ENCODE results near the gene N4BP2L2. TPM values are rescaled to one million over a fixed set of nuclear protein-coding genes. Genes with fewer than 3 reads are reported as not detected.

The N4BP2L2 gene
- total RNA-seq, 2 experiments from 2014 or later = 57.5 to 76.3 TPM

DNA sequence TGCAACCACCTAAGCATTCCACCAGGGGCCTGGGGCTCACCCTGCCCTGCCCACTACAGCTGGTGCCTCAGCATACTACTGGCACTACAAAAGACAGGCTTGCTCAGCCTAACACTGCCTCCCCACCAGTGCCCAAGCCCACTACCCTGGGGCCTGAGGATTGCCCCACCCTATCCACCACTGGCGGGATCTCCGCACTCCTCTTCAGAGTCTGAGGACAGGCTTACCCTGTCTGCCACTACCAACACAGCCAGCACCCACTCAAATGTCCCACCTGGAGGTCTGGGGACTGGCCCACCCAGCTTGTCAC, 83.0 kb downstream of the N4BP2L2 start:
- intact Hi-C loops (cut with micrococcal nuclease; ENCODE audit: unreplicated experiment) = no loop called here
- POLR2A ChIA-PET = no interaction called here

GRCh38 chr13:32454886-32455593, 83.6 kb downstream of the N4BP2L2 start:
- TF ChIP-seq, protein P1, sequence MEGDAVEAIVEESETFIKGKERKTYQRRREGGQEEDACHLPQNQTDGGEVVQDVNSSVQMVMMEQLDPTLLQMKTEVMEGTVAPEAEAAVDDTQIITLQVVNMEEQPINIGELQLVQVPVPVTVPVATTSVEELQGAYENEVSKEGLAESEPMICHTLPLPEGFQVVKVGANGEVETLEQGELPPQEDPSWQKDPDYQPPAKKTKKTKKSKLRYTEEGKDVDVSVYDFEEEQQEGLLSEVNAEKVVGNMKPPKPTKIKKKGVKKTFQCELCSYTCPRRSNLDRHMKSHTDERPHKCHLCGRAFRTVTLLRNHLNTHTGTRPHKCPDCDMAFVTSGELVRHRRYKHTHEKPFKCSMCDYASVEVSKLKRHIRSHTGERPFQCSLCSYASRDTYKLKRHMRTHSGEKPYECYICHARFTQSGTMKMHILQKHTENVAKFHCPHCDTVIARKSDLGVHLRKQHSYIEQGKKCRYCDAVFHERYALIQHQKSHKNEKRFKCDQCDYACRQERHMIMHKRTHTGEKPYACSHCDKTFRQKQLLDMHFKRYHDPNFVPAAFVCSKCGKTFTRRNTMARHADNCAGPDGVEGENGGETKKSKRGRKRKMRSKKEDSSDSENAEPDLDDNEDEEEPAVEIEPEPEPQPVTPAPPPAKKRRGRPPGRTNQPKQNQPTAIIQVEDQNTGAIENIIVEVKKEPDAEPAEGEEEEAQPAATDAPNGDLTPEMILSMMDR (conservative IDR thresholded peaks at IDR 0.05; ENCODE audit: low read length) = no peak
- TF ChIP-seq EZH2phosphoT487 (IDR thresholded peaks at IDR 0.05; ENCODE audit: borderline replicate concordance, low read depth, low read length) = no peak
- Histone ChIP-seq H3K27ac (ENCODE audit: low read depth, low read length, poor library complexity, severe bottlenecking) (no peak overlapping the region), H3K4me3 (ENCODE audit: low read depth, low read length, poor library complexity, severe bottlenecking) (no peak overlapping the region), H4K20me1 (ENCODE audit: insufficient read depth, low read length) (no peaks in the 10 kb centered on the region), H3K9me3 (ENCODE audit: low read length) (no peaks in the 10 kb centered on the region), H3K36me3 (ENCODE audit: insufficient read depth, low read length) (no peaks in the 10 kb centered on the region), H2AFZ (ENCODE audit: low read length) (no peak overlapping the region), H3K4me1 (ENCODE audit: insufficient read depth, low read length, poor library complexity, severe bottlenecking) (no peaks in the 10 kb centered on the region), H3K4me2 (ENCODE audit: low read length) (no peak overlapping the region), H3K9me2 (ENCODE audit: insufficient read depth, low read length) (no peaks in the 10 kb centered on the region), H3K79me2 (ENCODE audit: insufficient read depth, low read depth, low read length) (no peaks in the 10 kb centered on the region)
- no TSS peak for BruUV-seq (replicated peaks)
- POLR2A ChIA-PET = no interaction called here
- intact Hi-C loops (cut with micrococcal nuclease; ENCODE audit: unreplicated experiment) = no loop called here
- CTCF ChIA-PET (ENCODE audit: unreplicated experiment) = no interaction called here
- DNase-seq (ENCODE audit: low spot score) = no peak

More for the DNA sequence above, 83.0 kb downstream of the N4BP2L2 start:
- CTCF ChIA-PET (ENCODE audit: unreplicated experiment) = no interaction called here
- no peak overlapping the region for H3K27ac ChIP-seq (ENCODE audit: low read depth, low read length, poor library complexity, severe bottlenecking)
- no peak overlapping the region for H3K4me3 ChIP-seq (ENCODE audit: low read depth, low read length, poor library complexity, severe bottlenecking)
- H3K79me2 ChIP-seq (ENCODE audit: insufficient read depth, low read depth, low read length) = no peaks in the 10 kb centered on the region
- H3K9me3 ChIP-seq (ENCODE audit: low read length) = no peaks in the 10 kb centered on the region
- H3K9me2 ChIP-seq (ENCODE audit: insufficient read depth, low read length) = no peaks in the 10 kb centered on the region
- H3K4me1 ChIP-seq (ENCODE audit: insufficient read depth, low read length, poor library complexity, severe bottlenecking) = no peaks in the 10 kb centered on the region
- no peak overlapping the region for H2AFZ ChIP-seq (ENCODE audit: low read length)
- no peak for DNase-seq (ENCODE audit: low spot score)
- no peak for TF ChIP-seq EZH2phosphoT487 (IDR thresholded peaks at IDR 0.05; ENCODE audit: borderline replicate concordance, low read depth, low read length)
- TF ChIP-seq, protein P1 (conservative IDR thresholded peaks at IDR 0.05; ENCODE audit: low read length) = no peak
- no peak overlapping the region for H3K4me2 ChIP-seq (ENCODE audit: low read length)
- no peaks in the 10 kb centered on the region for H4K20me1 ChIP-seq (ENCODE audit: insufficient read depth, low read length)
- no TSS peak for BruUV-seq (replicated peaks)
- no peaks in the 10 kb centered on the region for H3K36me3 ChIP-seq (ENCODE audit: insufficient read depth, low read length)

DNA sequence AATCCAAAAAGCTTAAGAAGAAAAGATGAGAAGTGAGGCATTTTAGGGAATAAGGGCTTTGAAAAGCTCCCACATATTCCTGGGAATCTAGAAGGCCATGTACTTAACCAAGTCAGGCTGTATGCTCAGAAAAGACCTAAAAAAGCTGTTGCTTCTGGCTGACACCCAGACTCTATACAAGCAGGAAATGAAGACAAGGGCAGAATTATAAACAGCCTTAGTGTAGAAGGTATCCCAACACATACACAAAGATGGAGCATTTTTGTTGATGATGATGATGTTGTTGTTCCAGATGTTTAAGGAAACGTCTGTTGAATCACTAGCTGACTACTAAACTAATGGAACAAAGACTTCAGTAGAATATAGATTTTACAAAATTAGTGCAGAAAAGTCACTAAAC, 84.6 kb downstream of the N4BP2L2 start:
- no peaks in the 10 kb centered on the region for H3K9me2 ChIP-seq (ENCODE audit: insufficient read depth, low read length)
- no peak overlapping the region for H3K27ac ChIP-seq (ENCODE audit: low read depth, low read length, poor library complexity, severe bottlenecking)
- POLR2A ChIA-PET = interaction anchor here (1.1 kb wide), 1 partner anchor 15 kb away, joined by 4 read pairs; no protein-coding TSS in a partner anchor
- H3K4me1 ChIP-seq (ENCODE audit: insufficient read depth, low read length, poor library complexity, severe bottlenecking) = no peaks in the 10 kb centered on the region
- TF ChIP-seq, protein P1 (conservative IDR thresholded peaks at IDR 0.05; ENCODE audit: low read length) = no peak
- no peak for TF ChIP-seq EZH2phosphoT487 (IDR thresholded peaks at IDR 0.05; ENCODE audit: borderline replicate concordance, low read depth, low read length)
- intact Hi-C loops (cut with micrococcal nuclease; ENCODE audit: unreplicated experiment) = no loop called here
- no peak overlapping the region for H2AFZ ChIP-seq (ENCODE audit: low read length)
- no TSS peak for BruUV-seq (replicated peaks)
- H3K79me2 ChIP-seq (ENCODE audit: insufficient read depth, low read depth, low read length) = no peaks in the 10 kb centered on the region
- H3K4me2 ChIP-seq (ENCODE audit: low read length) = no peak overlapping the region
- H3K9me3 ChIP-seq (ENCODE audit: low read length) = no peaks in the 10 kb centered on the region
- no peak overlapping the region for H3K4me3 ChIP-seq (ENCODE audit: low read depth, low read length, poor library complexity, severe bottlenecking)
- no peaks in the 10 kb centered on the region for H4K20me1 ChIP-seq (ENCODE audit: insufficient read depth, low read length)
- CTCF ChIA-PET (ENCODE audit: unreplicated experiment) = no interaction called here
- DNase-seq (ENCODE audit: low spot score) = no peak
- H3K36me3 ChIP-seq (ENCODE audit: insufficient read depth, low read length) = no peaks in the 10 kb centered on the region

Data from OCI-LY7 (cell line).